ENCODE measurements around the gene FNDC10. TPM values are rescaled to one million over a fixed set of nuclear protein-coding genes. Genes with fewer than 3 reads are reported as not detected.

The FNDC10 gene
- total and polyA plus RNA-seq, 9 of the 15 experiments (the other 6 are each of a cell fraction or from before 2014, with no cell fraction given) = 0.08 to 6.3 (median 1.6) TPM

DNA sequence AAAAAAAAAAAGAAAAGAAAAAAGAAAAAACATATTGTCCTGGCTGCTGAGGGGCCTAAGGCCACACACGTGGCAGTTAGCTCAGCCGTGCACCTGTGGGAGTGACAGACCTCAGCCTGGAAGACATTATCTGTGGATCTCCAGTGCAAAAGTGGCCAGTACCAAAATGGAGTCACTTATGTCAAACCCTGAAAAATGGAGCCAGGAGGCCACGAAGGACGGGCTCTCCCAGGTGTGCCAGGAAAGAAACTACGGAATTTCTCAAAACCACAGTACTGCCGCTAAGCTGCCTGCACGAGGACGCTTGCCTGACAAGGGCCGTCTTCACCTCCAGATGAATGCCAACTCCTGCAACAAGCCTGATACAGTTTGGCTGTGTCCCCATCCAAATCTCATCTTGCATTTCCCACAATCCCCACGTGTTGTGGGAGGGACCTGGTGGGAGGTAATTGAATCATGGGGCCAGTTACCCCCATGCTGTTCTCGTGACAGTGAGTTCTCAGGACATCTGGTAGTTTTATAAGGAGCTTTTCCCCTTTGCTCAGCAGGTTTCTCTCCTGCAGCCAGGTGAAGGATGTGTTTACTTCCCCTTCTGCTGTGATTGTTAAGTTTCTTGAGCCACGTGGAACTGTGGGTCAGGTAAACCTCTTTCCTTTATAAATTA is 10.0 kb upstream of the FNDC10 start (continued):
- TF ChIP-seq HINFP (tag; conservative IDR thresholded peaks at IDR 0.05; ENCODE audit: low read depth) (peak; percentile 86), TEAD2 (tag; IDR thresholded peaks at IDR 0.05) (peak; percentile 92), VEZF1 (CRISPR knock-in tag; IDR thresholded peaks at IDR 0.05) (no peak), RAD51 (IDR thresholded peaks at IDR 0.05; ENCODE audit: borderline replicate concordance, low read depth) (no peak), FOXA3 (CRISPR knock-in tag; conservative IDR thresholded peaks at IDR 0.05 in 1 of 2, IDR thresholded peaks at IDR 0.05 in 1 of 2) (0 out of 4 replicates have a peak, but pooled peaks of 1 of the 2 experiments have one; percentile 5), ZNF699 (CRISPR knock-in tag; IDR thresholded peaks at IDR 0.05; ENCODE audit: insufficient replicate concordance) (no peak), ZNF76 (CRISPR knock-in tag; IDR thresholded peaks at IDR 0.05; ENCODE audit: borderline replicate concordance) (peak; percentile 79), KAT2B (IDR thresholded peaks at IDR 0.05; ENCODE audit: low read depth, low read length) (no peak), BDP1 (IDR thresholded peaks at IDR 0.05; ENCODE audit: insufficient read depth, insufficient read length) (no peak), ZNF695 (CRISPR knock-in tag; IDR thresholded peaks at IDR 0.05) (0 out of 2 replicates have a peak, but pooled peaks have one; percentile 63), CBX5 (IDR thresholded peaks at IDR 0.05; ENCODE audit: borderline replicate concordance, low read depth) (no peak), KDM5B (IDR thresholded peaks at IDR 0.05; ENCODE audit: insufficient replicate concordance, low read depth, low read length) (no peak), ZNF584 (CRISPR knock-in tag; IDR thresholded peaks at IDR 0.05; ENCODE audit: low read depth) (peak; percentile 64; the same call in 1 of the 2 replicates), BACH1 (tag; IDR thresholded peaks at IDR 0.05) (no peak; the same call in 1 of the 2 replicates)
- TF ChIP-seq, protein P1, sequence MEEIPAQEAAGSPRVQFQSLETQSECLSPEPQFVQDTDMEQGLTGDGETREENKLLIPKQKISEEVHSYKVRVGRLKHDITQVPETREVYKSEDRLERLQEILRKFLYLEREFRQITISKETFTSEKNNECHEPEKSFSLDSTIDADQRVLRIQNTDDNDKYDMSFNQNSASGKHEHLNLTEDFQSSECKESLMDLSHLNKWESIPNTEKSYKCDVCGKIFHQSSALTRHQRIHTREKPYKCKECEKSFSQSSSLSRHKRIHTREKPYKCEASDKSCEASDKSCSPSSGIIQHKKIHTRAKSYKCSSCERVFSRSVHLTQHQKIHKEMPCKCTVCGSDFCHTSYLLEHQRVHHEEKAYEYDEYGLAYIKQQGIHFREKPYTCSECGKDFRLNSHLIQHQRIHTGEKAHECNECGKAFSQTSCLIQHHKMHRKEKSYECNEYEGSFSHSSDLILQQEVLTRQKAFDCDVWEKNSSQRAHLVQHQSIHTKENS (CRISPR knock-in tag; IDR thresholded peaks at IDR 0.05) = no peak
- TF ChIP-seq, protein P2, sequence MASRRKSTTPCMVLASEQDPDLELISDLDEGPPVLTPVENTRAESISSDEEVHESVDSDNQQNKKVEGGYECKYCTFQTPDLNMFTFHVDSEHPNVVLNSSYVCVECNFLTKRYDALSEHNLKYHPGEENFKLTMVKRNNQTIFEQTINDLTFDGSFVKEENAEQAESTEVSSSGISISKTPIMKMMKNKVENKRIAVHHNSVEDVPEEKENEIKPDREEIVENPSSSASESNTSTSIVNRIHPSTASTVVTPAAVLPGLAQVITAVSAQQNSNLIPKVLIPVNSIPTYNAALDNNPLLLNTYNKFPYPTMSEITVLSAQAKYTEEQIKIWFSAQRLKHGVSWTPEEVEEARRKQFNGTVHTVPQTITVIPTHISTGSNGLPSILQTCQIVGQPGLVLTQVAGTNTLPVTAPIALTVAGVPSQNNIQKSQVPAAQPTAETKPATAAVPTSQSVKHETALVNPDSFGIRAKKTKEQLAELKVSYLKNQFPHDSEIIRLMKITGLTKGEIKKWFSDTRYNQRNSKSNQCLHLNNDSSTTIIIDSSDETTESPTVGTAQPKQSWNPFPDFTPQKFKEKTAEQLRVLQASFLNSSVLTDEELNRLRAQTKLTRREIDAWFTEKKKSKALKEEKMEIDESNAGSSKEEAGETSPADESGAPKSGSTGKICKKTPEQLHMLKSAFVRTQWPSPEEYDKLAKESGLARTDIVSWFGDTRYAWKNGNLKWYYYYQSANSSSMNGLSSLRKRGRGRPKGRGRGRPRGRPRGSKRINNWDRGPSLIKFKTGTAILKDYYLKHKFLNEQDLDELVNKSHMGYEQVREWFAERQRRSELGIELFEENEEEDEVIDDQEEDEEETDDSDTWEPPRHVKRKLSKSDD (conservative IDR thresholded peaks at IDR 0.05; ENCODE audit: low read length) = no peak
- TF ChIP-seq, protein P3, sequence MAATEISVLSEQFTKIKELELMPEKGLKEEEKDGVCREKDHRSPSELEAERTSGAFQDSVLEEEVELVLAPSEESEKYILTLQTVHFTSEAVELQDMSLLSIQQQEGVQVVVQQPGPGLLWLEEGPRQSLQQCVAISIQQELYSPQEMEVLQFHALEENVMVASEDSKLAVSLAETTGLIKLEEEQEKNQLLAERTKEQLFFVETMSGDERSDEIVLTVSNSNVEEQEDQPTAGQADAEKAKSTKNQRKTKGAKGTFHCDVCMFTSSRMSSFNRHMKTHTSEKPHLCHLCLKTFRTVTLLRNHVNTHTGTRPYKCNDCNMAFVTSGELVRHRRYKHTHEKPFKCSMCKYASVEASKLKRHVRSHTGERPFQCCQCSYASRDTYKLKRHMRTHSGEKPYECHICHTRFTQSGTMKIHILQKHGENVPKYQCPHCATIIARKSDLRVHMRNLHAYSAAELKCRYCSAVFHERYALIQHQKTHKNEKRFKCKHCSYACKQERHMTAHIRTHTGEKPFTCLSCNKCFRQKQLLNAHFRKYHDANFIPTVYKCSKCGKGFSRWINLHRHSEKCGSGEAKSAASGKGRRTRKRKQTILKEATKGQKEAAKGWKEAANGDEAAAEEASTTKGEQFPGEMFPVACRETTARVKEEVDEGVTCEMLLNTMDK (IDR thresholded peaks at IDR 0.05; ENCODE audit: borderline replicate concordance, insufficient read depth, low read depth, low read length, poor library complexity, severe bottlenecking) = no peak

All from K562 (cell line).